K562 (cell line): ENCODE measurements around the gene SCYGR3. TPM values are rescaled to one million over a fixed set of nuclear protein-coding genes. Genes with fewer than 3 reads are reported as not detected.

Source experiments
- ATAC-seq: fragments of 200-7000 bp; cut with Tn5 transposase; 3 replicates; pipeline ENCODE4 v1.9.1; 2020; ENCODE audit warnings: moderate library complexity
- BruUV-seq: library from RNA; stranded (reverse); fragments of 400-500 nt; replicated peaks from 2 replicates; lab custom pipeline; 2021; lab: Mats Ljungman, UMichigan
- CTCF ChIA-PET: fragments of 300-600 bp; formaldehyde crosslinking; extraction: SDS; loops from one replicate; lab custom pipeline; 2021; ENCODE audit warnings: low intra/inter-chr PET ratio; lab: Yijun Ruan, JAX
- POLR2A ChIA-PET: fragments of 300-600, 350-650 bp; sonication (Branson Sonifier 250); formaldehyde crosslinking; extraction: SDS; loops from one replicate; lab custom pipeline; 2021; ENCODE audit warnings: antibody characterized with exemption, inconsistent platforms; lab: Yijun Ruan, JAX
- DNase-seq, 4 experiments: peaks; one replicate each; pipeline versions ENCODE4 v3.0.0 to v3.0.0-alpha.2; 2011 to 2018; ENCODE audit warnings: low spot score in 3 of 4, mixed read lengths in 3 of 4; ENCODE audit errors: extremely low read depth in 1 of 4
- FAIRE-seq: peaks from 2 replicates; lab custom pipeline; 2011; peaks lifted over from hg19 to GRCh38; lab: Jason Lieb, UNC
- H2AFZ ChIP-seq: 2 replicates; pipeline ENCODE4 v1.6.0; 2011; ENCODE audit warnings: low read depth, low read length, control low read depth, inconsistent platforms
- H3K27ac ChIP-seq: fragments of 200-600 bp; 3 replicates; pipeline ENCODE4 v1.8.0; 2011; ENCODE audit warnings: low read depth, mild to moderate bottlenecking, control low read depth, inconsistent platforms, low read length, moderate library complexity, mixed read lengths; ENCODE audit errors: extremely low read depth
- H3K27me3 ChIP-seq, 2 experiments: fragments of 300-600 bp in 1 of 2; 2 replicates in 1 of 2; 3 replicates in 1 of 2; pipeline versions ENCODE4 v1.6.0 to v1.8.0; 2011; ENCODE audit warnings: inconsistent platforms in 2 of 2, low read length in 2 of 2, mild to moderate bottlenecking in 1 of 2, mixed read lengths in 1 of 2, moderate library complexity in 1 of 2; ENCODE audit not compliant: control insufficient read depth in 2 of 2, insufficient read depth in 2 of 2
- H3K36me3 ChIP-seq: fragments of 300-600 bp; 3 replicates; pipeline ENCODE4 v1.8.0; 2011; ENCODE audit warnings: mild to moderate bottlenecking, low read length, inconsistent platforms; ENCODE audit not compliant: control insufficient read depth, insufficient read depth
- H3K4me1 ChIP-seq, 2 experiments: fragments of 200-600 bp in 1 of 2; replicated peaks in 1 of 2; 2 replicates in 1 of 2; 3 replicates in 1 of 2; pipeline versions ENCODE4 v1.5.1 to v1.8.0; 2011; ENCODE audit warnings: inconsistent platforms in 2 of 2, low read length in 2 of 2, mild to moderate bottlenecking in 1 of 2, mixed read lengths in 1 of 2, moderate library complexity in 1 of 2; ENCODE audit not compliant: control insufficient read depth in 2 of 2, insufficient read depth in 2 of 2
- H3K4me2 ChIP-seq: 2 replicates; pipeline ENCODE4 v1.6.1; 2011; ENCODE audit warnings: low read length, control low read depth, inconsistent platforms, mixed read lengths; ENCODE audit not compliant: insufficient read depth
- H3K4me3 ChIP-seq: fragments of 200-600 bp; sonication (generic), shearing (Covaris generic); 2 replicates; pipeline ENCODE4 v1.5.1; 2016; ENCODE audit warnings: control low read depth, inconsistent platforms
- H3K79me2 ChIP-seq: fragments of 200-600 bp; 3 replicates; pipeline ENCODE4 v1.8.0; 2011; ENCODE audit warnings: low read length, inconsistent platforms; ENCODE audit not compliant: control insufficient read depth, insufficient read depth
- H3K9ac ChIP-seq, 2 experiments: 2 replicates each; pipeline versions ENCODE4 v1.6.0 to v1.6.1; 2011; ENCODE audit warnings: low read depth in 2 of 2, low read length in 2 of 2, control low read depth in 1 of 2, inconsistent platforms in 1 of 2, mild to moderate bottlenecking in 1 of 2, mixed read lengths in 1 of 2; ENCODE audit not compliant: insufficient read depth in 1 of 2
- H3K9me1 ChIP-seq: one replicate; pipeline ENCODE4 v1.6.0; 2011; ENCODE audit warnings: inconsistent platforms, mild to moderate bottlenecking, low read length, moderate library complexity; ENCODE audit not compliant: control insufficient read depth, insufficient read depth
- H3K9me3 ChIP-seq: replicated peaks from 2 replicates; pipeline ENCODE4 v1.5.1; 2011; ENCODE audit warnings: low read depth, low read length, inconsistent platforms; ENCODE audit not compliant: control insufficient read depth, insufficient read depth
- H4K20me1 ChIP-seq: replicated peaks from 2 replicates; pipeline ENCODE4 v1.6.1; 2011; ENCODE audit warnings: low read length, inconsistent platforms, mixed read lengths; ENCODE audit not compliant: control insufficient read depth, insufficient read depth
- GTF2F1 ChIP-seq: IDR thresholded peaks from 2 replicates; pipeline ENCODE4 v1.6.1; 2011; ENCODE audit warnings: low read depth, low read length, improper control_type of control experiment
- HOXB6 ChIP-seq: fragments of 250-450 bp; sonication (Bioruptor Pico); IDR thresholded peaks from 2 replicates; pipeline ENCODE4 v1.5.1; 2022; ENCODE audit warnings: mild to moderate bottlenecking, borderline replicate concordance
- JUNB ChIP-seq: fragments of 450-650 bp; formaldehyde crosslinking; conservative IDR thresholded peaks from 2 replicates; pipeline ENCODE4 v1.4.0; 2020; ENCODE audit warnings: mild to moderate bottlenecking
- KDM2B ChIP-seq: fragments of 250-450 bp; sonication (Bioruptor Pico); IDR thresholded peaks from 2 replicates; pipeline ENCODE4 v1.8.0; 2021; ENCODE audit warnings: mild to moderate bottlenecking, moderate library complexity
- MIER1 ChIP-seq: fragments of 450-650 bp; IDR thresholded peaks from 2 replicates; pipeline ENCODE4 v1.6.1; 2016; ENCODE audit warnings: antibody characterized with exemption, mild to moderate bottlenecking, low read depth
- NBN ChIP-seq: fragments of 450-650 bp; IDR thresholded peaks from 2 replicates; pipeline ENCODE4 v1.6.1; 2016; ENCODE audit warnings: low read depth, mild to moderate bottlenecking
- NFIC ChIP-seq: fragments of 450-650 bp; IDR thresholded peaks from 2 replicates; pipeline ENCODE4 v1.6.1; 2017; ENCODE audit warnings: mild to moderate bottlenecking, inconsistent platforms
- NFIX ChIP-seq: fragments of 250-450 bp; sonication (Bioruptor Pico); IDR thresholded peaks from 2 replicates; pipeline ENCODE4 v1.4.0; 2020; ENCODE audit warnings: low read depth, mild to moderate bottlenecking, moderate library complexity
- PKNOX1 ChIP-seq: fragments of 450-650 bp; IDR thresholded peaks from 2 replicates; pipeline ENCODE4 v1.6.1; 2016
- TEAD4 ChIP-seq, 2 experiments: sonication (generic) in 1 of 2; formaldehyde crosslinking in 1 of 2; IDR thresholded peaks; 2 replicates each; pipeline versions ENCODE4 v1.6.1 to v1.8.0; 2012 to 2022; ENCODE audit warnings: borderline replicate concordance in 1 of 2, inconsistent platforms in 1 of 2, low read length in 1 of 2, mild to moderate bottlenecking in 1 of 2, missing genetic modification reagents in 1 of 2
- ZFX ChIP-seq: sonication (generic); formaldehyde crosslinking; IDR thresholded peaks from 2 replicates; pipeline ENCODE4 v1.8.0; 2022; ENCODE audit warnings: mild to moderate bottlenecking, missing genetic modification reagents, moderate library complexity
- ZNF174 ChIP-seq: fragments of 250-450 bp; sonication (Bioruptor Pico); IDR thresholded peaks from 2 replicates; pipeline ENCODE4 v1.4.0; 2020; ENCODE audit warnings: mild to moderate bottlenecking
- WGBS: fragments of 100-300 bp; shearing (Covaris generic); methylation state at CpG from one replicate; pipeline ENCODE4 v1.1.6; 2016; ENCODE audit warnings: low coverage, mixed read lengths; ENCODE audit not compliant: insufficient coverage; ENCODE audit errors: missing lambda C conversion rate; 5-methylcytosine and 5-hydroxymethylcytosine counted together
- in situ Hi-C: fragments of 300-500 bp; cut with MboI; formaldehyde crosslinking; loops from 4 replicates; pipeline ENCODE4 v1.15.0; 2018; ENCODE audit warnings: inconsistent platforms, mixed read lengths
- intact Hi-C: fragments of 100-400 bp; cut with micrococcal nuclease; formaldehyde crosslinking; loops from 2 replicates; pipeline ENCODE4 v1.14.2; 2022
- polyA plus RNA-seq, 8 experiments: library from polyadenylated mRNA; depleted of rRNA in 4 of 8; stranded (reverse) in 5 of 8; unstranded in 3 of 8; fragments of >200 nt; fragmentation: Nextera tagmentation in 2 of 8; fragmentation: Illumina TruSeq in 1 of 8; extraction: Ambion mirVana in 2 of 8; extraction: Trizol in 1 of 8; gene quantifications; 2 replicates each; pipeline versions ENCODE4 v1.2.1 to v1.2.3, GENCODE V29; 2011 to 2014; ENCODE audit warnings: inconsistent platforms in 1 of 8, missing spikeins in 1 of 8
- total RNA-seq, 7 experiments: library from RNA; depleted of rRNA in 6 of 7; stranded (reverse); fragments of >200 nt in 6 of 7; fragmentation: Illumina TruSeq in 2 of 7; extraction: Trizol in 2 of 7; gene quantifications; 2 replicates each; pipeline versions ENCODE4 v1.2.1 to v1.2.3, GENCODE V29; 2011 to 2021; ENCODE audit warnings: low replicate concordance in 1 of 7
- TF ChIP-seq, protein P1 (sequence below): fragments of 450-650 bp; formaldehyde crosslinking; IDR thresholded peaks from 2 replicates; pipeline ENCODE4 v1.4.0; 2020; ENCODE audit warnings: mild to moderate bottlenecking, mixed read lengths
- TF ChIP-seq, protein P2 (sequence below): fragments of 200-800 bp; sonication (Bioruptor generic); IDR thresholded peaks from 2 replicates; pipeline ENCODE4 v1.6.1; 2017; ENCODE audit warnings: missing genetic modification characterization, missing compliant biosample characterization

The SCYGR3 gene
- total and polyA plus RNA-seq, 9 of the 15 experiments (the other 6 are each of a cell fraction or from before 2014, with no cell fraction given), result not detected

- intact Hi-C loops (no loop called here), in situ Hi-C loops (no loop called here)
- Histone ChIP-seq H3K36me3 (no peaks in the 10 kb centered on the region), H3K9me1 (no peaks in the 10 kb centered on the region), H3K79me2 (no peaks in the 10 kb centered on the region), H3K4me1 (no peaks in the 10 kb centered on the region), H2AFZ (no peak overlapping the region), H3K4me3 (no peak overlapping the region), H4K20me1 (no peaks in the 10 kb centered on the region), H3K4me2 (no peak overlapping the region), H3K9ac (no peak overlapping the region), H3K9me3 (no peaks in the 10 kb centered on the region), H3K27ac (no peak overlapping the region), H3K27me3 (no peaks in the 10 kb centered on the region)
- POLR2A ChIA-PET, result no interaction called here
- peak; percentile 82 for TF ChIP-seq NFIC
- TF ChIP-seq ZFX (CRISPR knock-in tag), result no peak
- TF ChIP-seq HOXB6 (CRISPR knock-in tag), result no peak
- TF ChIP-seq NFIX (CRISPR knock-in tag), result 0 out of 2 replicates have a peak, but pooled peaks have one; percentile 17
- no peak for ATAC-seq
- DNase-seq, result no peak
- no peak for FAIRE-seq
- CTCF ChIA-PET, result no interaction called here
- BruUV-seq, result no TSS peak
- 0% methylated on average over 2 of the region's 2 CpGs for WGBS
These were observed 37.8 kb downstream of the SCYGR3 start for GRCh38 chr2:227576812-227577211.

- no peak overlapping the region for H3K4me2 ChIP-seq
- H3K36me3 ChIP-seq, result no peaks in the 10 kb centered on the region
- no peak overlapping the region for H3K9ac ChIP-seq
- H3K79me2 ChIP-seq, result no peaks in the 10 kb centered on the region
- H3K9me1 ChIP-seq, result no peaks in the 10 kb centered on the region
- DNase-seq (no peak), FAIRE-seq (no peak), ATAC-seq (no peak)
- no TSS peak for BruUV-seq
- no peak overlapping the region for H2AFZ ChIP-seq
- H3K4me3 ChIP-seq, result no peak overlapping the region
- H4K20me1 ChIP-seq, result no peaks in the 10 kb centered on the region
- CTCF ChIA-PET, result no interaction called here
- no peak overlapping the region for H3K27ac ChIP-seq
- H3K4me1 ChIP-seq, result no peaks in the 10 kb centered on the region
- H3K9me3 ChIP-seq, result no peaks in the 10 kb centered on the region
- intact Hi-C loops, result no loop called here
- in situ Hi-C loops, result no loop called here
- POLR2A ChIA-PET, result no interaction called here
- H3K27me3 ChIP-seq, result no peaks in the 10 kb centered on the region
- TF ChIP-seq MIER1 (no peak), TEAD4 (IDR thresholded peaks at IDR 0.05; ENCODE audit: low read length) (no peak), TEAD4 (CRISPR knock-in tag; IDR thresholded peaks at IDR 0.05; ENCODE audit: borderline replicate concordance) (no peak), PKNOX1 (no peak), KDM2B (CRISPR knock-in tag) (no peak), JUNB (no peak), GTF2F1 (no peak), ZNF174 (CRISPR knock-in tag) (no peak), NBN (no peak)
- TF ChIP-seq, protein P1, sequence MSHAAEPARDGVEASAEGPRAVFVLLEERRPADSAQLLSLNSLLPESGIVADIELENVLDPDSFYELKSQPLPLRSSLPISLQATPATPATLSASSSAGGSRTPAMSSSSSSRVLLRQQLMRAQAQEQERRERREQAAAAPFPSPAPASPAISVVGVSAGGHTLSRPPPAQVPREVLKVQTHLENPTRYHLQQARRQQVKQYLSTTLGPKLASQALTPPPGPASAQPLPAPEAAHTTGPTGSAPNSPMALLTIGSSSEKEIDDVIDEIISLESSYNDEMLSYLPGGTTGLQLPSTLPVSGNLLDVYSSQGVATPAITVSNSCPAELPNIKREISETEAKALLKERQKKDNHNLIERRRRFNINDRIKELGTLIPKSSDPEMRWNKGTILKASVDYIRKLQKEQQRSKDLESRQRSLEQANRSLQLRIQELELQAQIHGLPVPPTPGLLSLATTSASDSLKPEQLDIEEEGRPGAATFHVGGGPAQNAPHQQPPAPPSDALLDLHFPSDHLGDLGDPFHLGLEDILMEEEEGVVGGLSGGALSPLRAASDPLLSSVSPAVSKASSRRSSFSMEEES, result no peak
- TF ChIP-seq, protein P2, sequence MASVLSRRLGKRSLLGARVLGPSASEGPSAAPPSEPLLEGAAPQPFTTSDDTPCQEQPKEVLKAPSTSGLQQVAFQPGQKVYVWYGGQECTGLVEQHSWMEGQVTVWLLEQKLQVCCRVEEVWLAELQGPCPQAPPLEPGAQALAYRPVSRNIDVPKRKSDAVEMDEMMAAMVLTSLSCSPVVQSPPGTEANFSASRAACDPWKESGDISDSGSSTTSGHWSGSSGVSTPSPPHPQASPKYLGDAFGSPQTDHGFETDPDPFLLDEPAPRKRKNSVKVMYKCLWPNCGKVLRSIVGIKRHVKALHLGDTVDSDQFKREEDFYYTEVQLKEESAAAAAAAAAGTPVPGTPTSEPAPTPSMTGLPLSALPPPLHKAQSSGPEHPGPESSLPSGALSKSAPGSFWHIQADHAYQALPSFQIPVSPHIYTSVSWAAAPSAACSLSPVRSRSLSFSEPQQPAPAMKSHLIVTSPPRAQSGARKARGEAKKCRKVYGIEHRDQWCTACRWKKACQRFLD (CRISPR knock-in tag), result no peak
These were observed 38.5 kb downstream of the SCYGR3 start for GRCh38 chr2:227576110-227576509.
